Stimulated activated CD4-positive, alpha-beta T cell treated with anti-CD3 and anti-CD28 coated beads, Interleukin-2, amount 100 ng/mL, for 48 hours (primary cell): ENCODE measurements around the gene INHBA.

Source experiments
- DNase-seq, 2 donors: peaks; one replicate each; pipeline ENCODE4 v3.0.0-alpha.2; 2020

Gene INHBA

DNA sequence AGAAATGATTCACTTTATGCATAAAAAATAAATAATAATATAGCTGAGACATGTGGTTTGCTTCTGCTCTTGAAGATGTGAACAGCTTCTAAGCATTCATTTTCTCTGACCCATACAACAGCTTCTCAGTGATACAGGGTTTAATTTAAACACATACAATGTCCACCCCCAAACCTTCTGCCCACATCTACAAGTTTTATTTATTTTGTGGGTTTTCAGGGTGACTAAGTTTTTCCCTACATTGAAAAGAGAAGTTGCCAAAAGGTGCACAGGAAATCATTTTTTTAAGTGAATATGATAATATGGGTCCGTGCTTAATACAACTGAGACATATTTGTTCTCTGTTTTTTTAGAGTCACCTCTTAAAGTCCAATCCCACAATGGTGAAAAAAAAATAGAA, 17.2 kb downstream of the INHBA start:
- DNase-seq: no peak

- DNase-seq: no peak
These were observed 20.5 kb downstream of the INHBA start for GRCh38 chr7:41682422-41682821.

DNA sequence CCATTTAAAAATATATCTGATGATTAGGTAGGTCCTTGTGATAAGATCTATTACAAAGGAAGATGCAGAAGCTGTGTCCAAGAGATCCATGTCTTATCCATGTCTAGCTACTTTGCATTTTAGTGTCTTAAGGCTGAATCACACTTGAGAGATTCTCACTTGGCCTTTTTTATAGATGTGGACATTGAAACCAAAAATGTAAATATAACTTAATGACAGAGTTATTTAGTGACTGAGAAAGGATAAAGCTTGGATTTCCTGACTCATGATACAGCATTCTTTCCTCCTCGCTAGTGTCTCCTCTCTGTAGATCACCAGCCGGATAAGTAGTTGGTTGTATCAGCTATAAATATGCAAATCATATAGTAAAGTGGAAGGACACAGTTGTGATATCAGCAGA, 23.3 kb downstream of the INHBA start:
- no peak for DNase-seq

DNA sequence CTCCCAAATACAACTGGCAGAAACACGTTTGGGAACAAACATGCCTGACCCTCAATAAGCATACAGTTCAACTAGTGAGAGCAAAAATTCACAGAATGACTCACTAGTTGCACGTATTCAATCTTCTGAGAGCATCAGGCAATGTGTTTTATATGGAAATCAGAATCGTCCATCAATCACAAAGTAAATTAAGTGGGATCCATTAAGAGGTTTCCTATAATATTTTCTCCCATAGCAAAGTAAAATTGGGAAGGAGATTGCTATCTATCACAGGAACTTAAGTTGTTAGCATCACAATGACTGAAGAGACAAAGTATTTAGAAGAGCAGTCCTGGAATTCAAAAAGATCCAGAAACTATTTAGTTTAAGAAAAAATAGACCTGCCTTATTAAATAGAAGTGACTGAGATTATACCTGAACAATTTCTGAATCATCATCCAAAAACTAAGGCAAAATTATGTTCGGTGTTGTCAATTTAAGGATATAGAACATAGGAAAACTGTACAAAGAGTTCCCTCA, 28.3 kb downstream of the INHBA start:
- no peak for DNase-seq

GRCh38 chr7:41661596-41661995, 41.3 kb downstream of the INHBA start:
- no peak for DNase-seq

GRCh38 chr7:41659539-41659938, 43.4 kb downstream of the INHBA start:
- DNase-seq: no peak

DNA sequence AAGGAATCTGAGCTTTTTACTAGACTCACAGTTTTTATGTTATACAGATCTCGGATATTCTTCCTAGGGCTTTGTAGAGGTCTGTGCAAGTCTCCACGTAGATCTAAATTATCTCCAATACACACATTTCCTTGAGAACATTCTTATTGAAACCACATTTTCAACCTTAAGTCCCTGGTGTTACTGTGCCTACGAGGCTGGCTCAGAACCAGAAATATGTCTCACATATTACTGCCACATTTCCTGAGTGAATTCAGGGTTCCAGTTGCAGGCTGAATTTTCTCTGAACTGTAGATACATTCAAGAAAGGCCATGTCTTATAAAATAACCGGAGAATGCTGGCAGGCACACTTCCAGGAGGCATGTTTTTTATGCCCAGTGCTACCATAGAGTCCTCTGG, 46.5 kb downstream of the INHBA start:
- no peak for DNase-seq

DNA sequence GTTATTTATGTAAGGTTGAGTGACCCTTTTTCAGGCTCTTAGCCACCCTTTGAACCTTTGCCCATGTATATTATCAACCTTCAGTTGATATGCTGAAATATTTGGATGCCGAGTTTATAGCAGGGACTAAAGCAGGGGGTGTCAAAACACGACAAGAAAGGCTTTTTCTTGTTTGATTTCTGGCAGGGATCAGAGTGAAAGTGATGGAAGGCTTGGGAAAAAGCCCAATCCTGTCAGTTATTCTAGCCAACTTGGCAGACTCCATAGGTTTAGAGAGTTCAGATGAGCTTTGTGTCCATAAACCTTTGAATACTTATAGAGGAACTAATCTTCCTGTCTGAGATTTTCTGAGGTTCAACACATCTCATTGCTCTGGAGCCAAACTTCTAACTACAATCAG, 47.5 kb downstream of the INHBA start:
- DNase-seq: no peak

- no peak for DNase-seq
These were observed 50.6 kb downstream of the INHBA start for GRCh38 chr7:41652267-41652666.

GRCh38 chr7:41648501-41648900, 54.4 kb downstream of the INHBA start:
- no peak for DNase-seq

- no peak for DNase-seq
These were observed 59.3 kb downstream of the INHBA start for GRCh38 chr7:41643616-41644015.

DNA sequence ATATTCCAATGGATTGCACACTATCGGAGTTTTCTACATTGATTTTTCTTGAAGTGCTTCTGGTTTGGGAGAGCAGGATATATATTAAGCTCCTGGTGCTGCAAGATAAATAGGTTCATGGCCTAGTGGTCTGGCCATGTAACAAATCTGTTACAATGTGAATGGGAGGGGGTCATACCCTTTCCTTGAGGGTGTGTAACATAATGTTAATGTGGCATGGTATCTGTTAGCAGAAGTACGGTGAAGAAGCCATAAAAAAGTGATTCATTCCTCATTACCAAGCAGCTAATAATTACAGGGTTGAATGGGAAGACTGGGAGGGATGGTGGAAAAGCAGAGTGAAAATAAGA, 61.2 kb downstream of the INHBA start:
- DNase-seq: no peak

GRCh38 chr7:41641011-41641664, 61.8 kb downstream of the INHBA start:
- no peak for DNase-seq

DNA sequence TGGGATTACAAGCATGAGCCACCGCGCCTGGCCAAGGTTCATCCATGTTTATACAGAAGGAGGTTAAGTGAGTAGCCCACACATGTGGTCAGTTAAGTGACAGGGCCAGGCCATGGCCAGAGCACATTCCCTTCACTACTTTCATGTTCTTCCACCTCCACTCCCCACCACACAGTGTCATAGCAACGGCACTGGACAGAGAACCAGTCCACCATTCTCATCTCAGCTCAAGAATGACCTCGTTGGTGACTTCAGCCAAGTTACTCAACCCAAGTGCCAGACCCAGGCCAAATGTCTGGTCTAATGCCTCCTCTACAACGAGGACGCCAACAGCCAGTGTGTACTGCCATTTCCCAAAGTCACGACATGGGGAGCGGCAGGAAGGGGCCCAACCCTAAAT, 62.4 kb downstream of the INHBA start:
- no peak for DNase-seq

GRCh38 chr7:41637049-41637448, 65.8 kb downstream of the INHBA start:
- DNase-seq: no peak
